ENCODE results near the gene SLC30A4.

Gene SLC30A4

DNA sequence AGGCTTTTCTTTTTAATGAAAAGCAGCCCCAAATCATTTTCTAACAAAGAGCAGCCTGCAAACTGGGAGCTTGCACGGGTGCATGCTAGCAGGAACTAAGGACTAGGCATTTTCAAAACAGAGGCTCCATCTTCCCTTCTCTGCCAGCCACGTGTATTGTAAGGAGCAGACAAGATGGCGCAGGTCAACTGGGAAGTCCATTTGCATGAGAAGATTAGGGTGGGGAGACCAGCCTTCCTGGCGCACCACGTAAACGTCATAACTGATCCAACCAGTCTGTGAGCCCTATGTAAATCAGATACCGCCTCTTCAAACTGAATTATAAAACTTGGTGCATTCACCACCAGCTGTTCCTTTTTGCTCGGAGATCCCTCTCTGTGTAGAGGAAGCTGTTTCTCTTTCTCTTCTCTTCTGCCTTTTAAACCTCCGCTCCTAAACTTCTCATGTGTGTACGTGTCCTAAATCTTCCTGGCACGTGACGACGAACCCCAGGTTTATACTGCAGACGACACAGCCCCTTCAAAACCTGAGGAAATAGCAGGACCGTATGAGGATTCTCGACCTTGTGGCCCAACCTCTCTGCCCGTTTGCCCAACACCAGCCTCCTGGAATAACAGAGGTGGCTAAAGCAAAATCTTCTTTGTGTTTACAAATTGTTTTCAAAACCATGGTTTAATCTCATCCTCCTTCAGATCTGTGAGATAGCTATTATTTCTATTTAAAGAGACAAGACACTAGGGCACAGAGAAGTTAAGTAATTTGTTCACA lies 26.4 kb upstream of the SLC30A4 start:
- H3K27ac ChIP-seq, result no peak overlapping the region
- POLR2A ChIA-PET (ENCODE audit: low non-redundant PET), result no interaction called here
- no peak for DNase-seq (ENCODE audit: low spot score)
- TF ChIP-seq, protein P1, sequence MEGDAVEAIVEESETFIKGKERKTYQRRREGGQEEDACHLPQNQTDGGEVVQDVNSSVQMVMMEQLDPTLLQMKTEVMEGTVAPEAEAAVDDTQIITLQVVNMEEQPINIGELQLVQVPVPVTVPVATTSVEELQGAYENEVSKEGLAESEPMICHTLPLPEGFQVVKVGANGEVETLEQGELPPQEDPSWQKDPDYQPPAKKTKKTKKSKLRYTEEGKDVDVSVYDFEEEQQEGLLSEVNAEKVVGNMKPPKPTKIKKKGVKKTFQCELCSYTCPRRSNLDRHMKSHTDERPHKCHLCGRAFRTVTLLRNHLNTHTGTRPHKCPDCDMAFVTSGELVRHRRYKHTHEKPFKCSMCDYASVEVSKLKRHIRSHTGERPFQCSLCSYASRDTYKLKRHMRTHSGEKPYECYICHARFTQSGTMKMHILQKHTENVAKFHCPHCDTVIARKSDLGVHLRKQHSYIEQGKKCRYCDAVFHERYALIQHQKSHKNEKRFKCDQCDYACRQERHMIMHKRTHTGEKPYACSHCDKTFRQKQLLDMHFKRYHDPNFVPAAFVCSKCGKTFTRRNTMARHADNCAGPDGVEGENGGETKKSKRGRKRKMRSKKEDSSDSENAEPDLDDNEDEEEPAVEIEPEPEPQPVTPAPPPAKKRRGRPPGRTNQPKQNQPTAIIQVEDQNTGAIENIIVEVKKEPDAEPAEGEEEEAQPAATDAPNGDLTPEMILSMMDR (conservative IDR thresholded peaks at IDR 0.05; ENCODE audit: low read depth), result no peak
- CTCF ChIA-PET, result interaction anchor here (1.1 kb wide), 1 partner anchor 25 kb away, joined by 3 read pairs; no protein-coding TSS in a partner anchor

DNA sequence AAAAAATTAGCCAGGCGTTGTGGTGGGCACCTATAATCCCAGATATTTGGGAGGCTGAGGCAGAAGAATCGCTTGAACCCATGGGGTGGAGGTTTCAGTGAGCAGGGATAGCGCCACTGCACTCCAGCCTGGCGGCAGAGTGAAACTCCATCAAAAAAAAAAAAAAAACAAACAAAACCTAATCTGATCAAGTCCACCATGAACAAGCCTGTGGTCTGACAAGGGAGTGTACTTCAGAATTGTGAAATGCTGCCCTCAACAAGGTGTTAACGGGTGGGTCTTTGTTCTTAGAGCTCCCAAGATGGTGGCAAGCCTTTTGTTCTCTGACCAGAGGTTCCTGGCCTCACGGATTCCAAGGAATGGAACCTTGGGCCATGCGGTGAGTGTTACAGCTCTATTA lies 24.2 kb upstream of the SLC30A4 start:
- H3K27ac ChIP-seq, result no peak overlapping the region
- DNase-seq (ENCODE audit: low spot score), result no peak
- CTCF ChIA-PET, result no interaction called here
- POLR2A ChIA-PET (ENCODE audit: low non-redundant PET), result no interaction called here
- TF ChIP-seq, protein P1 (conservative IDR thresholded peaks at IDR 0.05; ENCODE audit: low read depth), result no peak

DNA sequence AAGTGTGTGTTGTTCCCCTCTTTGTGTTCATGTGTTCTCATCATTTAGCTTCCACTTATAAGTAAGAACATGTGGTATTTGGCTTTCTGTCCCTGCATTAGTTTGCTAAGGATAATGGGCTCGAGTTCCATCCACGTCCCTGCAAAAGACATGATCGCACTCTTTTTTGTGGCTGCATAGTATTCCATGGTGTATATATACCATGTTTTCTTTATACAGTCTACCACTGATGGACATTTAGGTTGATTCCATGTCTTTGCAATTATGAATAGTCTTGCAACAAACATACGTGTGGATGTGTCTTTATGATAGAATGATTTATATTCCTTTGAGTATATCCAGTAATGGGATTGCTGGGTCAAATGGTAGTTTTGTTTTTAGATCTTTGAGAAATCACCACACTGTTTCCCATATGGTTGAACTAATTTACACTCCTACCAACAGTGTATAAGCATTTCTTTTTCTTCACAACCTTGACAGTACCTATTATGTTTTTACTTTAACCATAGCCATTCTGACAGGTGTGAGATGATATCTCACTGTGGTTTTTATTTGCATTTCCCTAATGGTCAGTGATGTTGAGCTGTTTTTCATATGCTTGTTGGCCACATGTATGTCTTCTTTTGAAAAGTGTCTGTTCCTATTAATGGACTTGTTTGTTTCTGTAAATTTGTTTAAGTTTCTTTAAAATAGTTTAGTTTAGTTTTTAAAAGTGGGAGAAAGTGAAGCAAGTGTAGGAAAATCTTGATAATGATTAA lies 21.9 kb upstream of the SLC30A4 start:
- CTCF ChIA-PET, result no interaction called here
- DNase-seq (ENCODE audit: low spot score), result no peak

DNA sequence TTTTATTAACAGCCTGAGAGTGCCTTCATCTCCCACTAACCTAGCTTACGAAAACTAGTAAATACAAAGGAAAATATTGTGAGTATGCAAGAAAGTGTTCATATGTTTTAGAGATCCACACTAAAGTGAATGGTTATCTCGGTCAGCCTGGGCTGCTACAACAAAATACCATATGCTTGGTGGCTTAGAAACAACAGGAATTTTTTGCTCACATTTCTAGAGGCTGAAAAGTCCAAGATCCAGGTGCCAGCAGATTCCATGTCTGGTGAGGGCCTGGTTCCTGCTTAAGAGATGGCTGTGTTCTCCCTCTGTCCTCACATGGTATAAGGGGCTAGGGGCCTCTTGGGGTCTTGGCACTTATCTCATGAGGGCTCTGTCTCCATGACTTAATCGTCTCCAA lies 20.5 kb upstream of the SLC30A4 start:
- ChIA-PET CTCF (no interaction called here), POLR2A (ENCODE audit: low non-redundant PET) (no interaction called here)
- TF ChIP-seq, protein P1 (conservative IDR thresholded peaks at IDR 0.05; ENCODE audit: low read depth), result no peak
- no peak overlapping the region for H3K27ac ChIP-seq
- DNase-seq (ENCODE audit: low spot score), result no peak

More for the DNA sequence above, 21.9 kb upstream of the SLC30A4 start:
- TF ChIP-seq, protein P1 (conservative IDR thresholded peaks at IDR 0.05; ENCODE audit: low read depth), result no peak
- POLR2A ChIA-PET (ENCODE audit: low non-redundant PET), result no interaction called here
- no peak overlapping the region for H3K27ac ChIP-seq

DNA sequence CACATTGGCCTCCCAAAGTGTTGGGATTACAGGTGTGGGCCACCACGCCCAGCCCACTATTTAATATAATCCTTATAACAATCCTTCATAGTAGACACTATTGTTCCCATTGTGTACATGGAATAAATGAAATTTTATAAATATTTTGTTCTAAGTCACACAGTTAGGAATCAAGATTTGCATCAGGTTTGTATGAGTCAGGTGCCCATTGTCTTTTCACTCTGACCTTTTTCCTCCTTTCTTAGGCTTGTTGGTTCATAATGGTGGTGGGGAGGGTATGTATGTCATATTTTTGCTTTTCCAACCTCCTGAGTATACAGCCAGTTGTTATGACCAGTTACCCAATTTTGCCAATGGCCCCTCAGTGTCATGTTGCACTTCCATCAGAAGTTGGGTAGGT lies 18.0 kb upstream of the SLC30A4 start:
- ChIA-PET POLR2A (ENCODE audit: low non-redundant PET) (no interaction called here), CTCF (no interaction called here)
- no peak overlapping the region for H3K27ac ChIP-seq
- DNase-seq (ENCODE audit: low spot score), result no peak
- TF ChIP-seq, protein P1 (conservative IDR thresholded peaks at IDR 0.05; ENCODE audit: low read depth), result no peak

DNA sequence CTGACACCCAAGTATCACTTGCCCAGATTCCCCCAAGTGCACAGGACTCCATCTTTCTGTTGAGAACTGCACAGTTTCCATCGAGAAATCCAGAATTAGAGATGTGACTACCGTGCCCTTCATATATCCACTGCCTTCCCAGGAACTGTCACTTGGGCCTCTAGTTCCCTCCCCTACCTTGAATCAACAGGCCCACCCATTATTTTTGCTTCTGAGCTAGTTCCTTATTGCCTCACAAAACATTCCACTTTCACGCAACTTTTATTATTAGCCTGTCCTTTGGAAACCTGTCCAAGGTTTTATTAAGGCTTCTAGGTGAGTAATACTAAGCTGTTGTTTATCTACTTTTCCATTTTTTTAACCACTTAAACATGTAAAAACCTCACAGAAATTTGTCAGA lies 17.1 kb upstream of the SLC30A4 start:
- DNase-seq (ENCODE audit: low spot score), result no peak
- ChIA-PET CTCF (interaction anchor here (0.6 kb wide), 1 partner anchor 1013 kb away, joined by 3 read pairs; no protein-coding TSS in a partner anchor), POLR2A (ENCODE audit: low non-redundant PET) (no interaction called here)
- TF ChIP-seq, protein P1 (conservative IDR thresholded peaks at IDR 0.05; ENCODE audit: low read depth), result no peak
- no peak overlapping the region for H3K27ac ChIP-seq
